Smooth muscle cell (in vitro differentiated cells): Measurements from ENCODE around the gene PPP2R5B. TPM values are rescaled to one million over a fixed set of nuclear protein-coding genes. Genes with fewer than 3 reads are reported as not detected.

Source experiments
- DNase-seq: peaks from one replicate; lab custom pipeline; 2025; ENCODE audit not compliant: unreplicated experiment; lab: John Stamatoyannopoulos, UW
- H2AFZ ChIP-seq: fragments of 200-600 bp; sonication (generic); 2 replicates; pipeline ENCODE4 v1.6.0; 2016; ENCODE audit warnings: antibody characterized with exemption, low read depth, mild to moderate bottlenecking
- H3F3A ChIP-seq: fragments of 200-600 bp; sonication (generic); 2 replicates; pipeline ENCODE4 v1.6.0; 2017; ENCODE audit warnings: antibody characterized with exemption, low read depth
- H3K27ac ChIP-seq: fragments of 200-600 bp; sonication (generic); 2 replicates; pipeline ENCODE4 v1.5.1; 2016; ENCODE audit warnings: low read depth, mild to moderate bottlenecking
- H3K27me3 ChIP-seq: fragments of 200-600 bp; sonication (generic); 2 replicates; pipeline ENCODE4 v1.6.1; 2016; ENCODE audit warnings: low read depth, mild to moderate bottlenecking
- H3K36me3 ChIP-seq: fragments of 200-600 bp; sonication (generic); 2 replicates; pipeline ENCODE4 v1.5.1; 2016; ENCODE audit warnings: low read depth
- H3K4me1 ChIP-seq: fragments of 200-600 bp; sonication (generic); 2 replicates; pipeline ENCODE4 v1.5.1; 2016; ENCODE audit warnings: low read depth
- H3K4me2 ChIP-seq: fragments of 200-600 bp; sonication (generic); 2 replicates; pipeline ENCODE4 v1.6.0; 2016; ENCODE audit warnings: mild to moderate bottlenecking
- H3K4me3 ChIP-seq: fragments of 200-600 bp; sonication (generic); 2 replicates; pipeline ENCODE4 v1.5.1; 2016; ENCODE audit warnings: mild to moderate bottlenecking
- H3K79me2 ChIP-seq: fragments of 200-600 bp; sonication (generic); 2 replicates; pipeline ENCODE4 v1.6.0; 2016; ENCODE audit warnings: low read depth, mild to moderate bottlenecking
- H3K9ac ChIP-seq: fragments of 200-600 bp; sonication (generic); 2 replicates; pipeline ENCODE4 v1.6.0; 2016; ENCODE audit warnings: low read depth
- H3K9me3 ChIP-seq: fragments of 200-600 bp; sonication (generic); replicated peaks from 2 replicates; pipeline ENCODE4 v1.5.1; 2016; ENCODE audit warnings: low read depth
- H4K20me1 ChIP-seq: fragments of 200-600 bp; sonication (generic); 2 replicates; pipeline ENCODE4 v1.6.0; 2016; ENCODE audit warnings: low read depth
- WGBS: methylation state at CpG from one replicate; pipeline ENCODE4 v1.1.7; 2016; ENCODE audit warnings: low lambda C conversion rate; 5-methylcytosine and 5-hydroxymethylcytosine counted together
- polyA plus RNA-seq: library from polyadenylated mRNA; unstranded; fragments of >200 nt; fragmentation: Nextera tagmentation; extraction: Ambion mirVana; gene quantifications from 2 replicates; pipeline ENCODE4 v1.2.1, GENCODE V29; 2016
- total RNA-seq: library from RNA; depleted of rRNA; stranded (reverse); fragments of >200 nt; gene quantifications from 2 replicates; pipeline ENCODE4 v1.2.3, GENCODE V29; 2014
- TF ChIP-seq, protein P1 (sequence below): fragments of 200-600 bp; sonication (generic); IDR thresholded peaks from 2 replicates; pipeline ENCODE4 v1.5.1; 2017; ENCODE audit warnings: borderline replicate concordance, mild to moderate bottlenecking, antibody characterized with exemption; ENCODE audit not compliant: insufficient read depth, poor library complexity, severe bottlenecking

The PPP2R5B gene
- total and polyA plus RNA-seq, 2 experiments from 2014 or later: 14.9 to 36.6 TPM

DNA sequence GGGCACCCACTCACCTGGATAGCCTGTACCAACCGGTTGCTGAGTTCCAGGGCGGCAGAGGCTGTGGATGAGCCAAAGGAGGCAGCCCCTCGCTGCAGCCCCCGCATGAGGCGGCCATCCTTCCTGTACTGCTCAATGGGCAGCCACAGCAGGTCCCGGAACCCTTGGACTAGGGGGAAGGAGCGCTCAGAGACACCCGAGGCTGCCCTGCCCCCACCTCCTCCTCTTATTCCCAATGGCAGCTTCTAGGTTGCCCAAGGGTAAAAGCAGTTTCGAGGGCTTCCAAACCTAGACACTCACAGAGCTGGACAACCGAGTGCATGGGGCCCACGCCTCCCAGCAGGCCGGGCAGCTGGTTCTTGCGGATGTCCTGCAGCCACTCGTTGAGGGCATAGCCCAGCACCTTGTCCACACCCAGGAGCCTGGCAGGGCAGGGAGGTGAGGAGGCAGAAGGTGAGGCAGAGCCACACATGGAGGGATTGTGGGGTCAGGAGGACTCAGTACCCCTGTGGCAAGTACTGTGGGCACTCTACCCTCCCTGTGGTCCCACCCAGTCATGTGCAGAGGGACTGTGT, 28.0 kb upstream of the PPP2R5B start:
- no peak overlapping the region for H3K4me2 ChIP-seq
- H2AFZ ChIP-seq: no peak overlapping the region
- DNase-seq: no peak
- TF ChIP-seq, protein P1, sequence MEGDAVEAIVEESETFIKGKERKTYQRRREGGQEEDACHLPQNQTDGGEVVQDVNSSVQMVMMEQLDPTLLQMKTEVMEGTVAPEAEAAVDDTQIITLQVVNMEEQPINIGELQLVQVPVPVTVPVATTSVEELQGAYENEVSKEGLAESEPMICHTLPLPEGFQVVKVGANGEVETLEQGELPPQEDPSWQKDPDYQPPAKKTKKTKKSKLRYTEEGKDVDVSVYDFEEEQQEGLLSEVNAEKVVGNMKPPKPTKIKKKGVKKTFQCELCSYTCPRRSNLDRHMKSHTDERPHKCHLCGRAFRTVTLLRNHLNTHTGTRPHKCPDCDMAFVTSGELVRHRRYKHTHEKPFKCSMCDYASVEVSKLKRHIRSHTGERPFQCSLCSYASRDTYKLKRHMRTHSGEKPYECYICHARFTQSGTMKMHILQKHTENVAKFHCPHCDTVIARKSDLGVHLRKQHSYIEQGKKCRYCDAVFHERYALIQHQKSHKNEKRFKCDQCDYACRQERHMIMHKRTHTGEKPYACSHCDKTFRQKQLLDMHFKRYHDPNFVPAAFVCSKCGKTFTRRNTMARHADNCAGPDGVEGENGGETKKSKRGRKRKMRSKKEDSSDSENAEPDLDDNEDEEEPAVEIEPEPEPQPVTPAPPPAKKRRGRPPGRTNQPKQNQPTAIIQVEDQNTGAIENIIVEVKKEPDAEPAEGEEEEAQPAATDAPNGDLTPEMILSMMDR: no peak
- H3K27ac ChIP-seq: no peak overlapping the region
- no peaks in the 10 kb centered on the region for H3F3A ChIP-seq
- H4K20me1 ChIP-seq: no peaks in the 10 kb centered on the region
- no peaks in the 10 kb centered on the region for H3K36me3 ChIP-seq
- H3K27me3 ChIP-seq: no peaks in the 10 kb centered on the region
- H3K4me3 ChIP-seq: no peak overlapping the region
- H3K4me1 ChIP-seq: no peaks in the 10 kb centered on the region
- no peak overlapping the region for H3K9ac ChIP-seq
- 95% methylated on average over 13 of the region's 14 CpGs for WGBS
- no peaks in the 10 kb centered on the region for H3K9me3 ChIP-seq
- H3K79me2 ChIP-seq: no peaks in the 10 kb centered on the region

DNA sequence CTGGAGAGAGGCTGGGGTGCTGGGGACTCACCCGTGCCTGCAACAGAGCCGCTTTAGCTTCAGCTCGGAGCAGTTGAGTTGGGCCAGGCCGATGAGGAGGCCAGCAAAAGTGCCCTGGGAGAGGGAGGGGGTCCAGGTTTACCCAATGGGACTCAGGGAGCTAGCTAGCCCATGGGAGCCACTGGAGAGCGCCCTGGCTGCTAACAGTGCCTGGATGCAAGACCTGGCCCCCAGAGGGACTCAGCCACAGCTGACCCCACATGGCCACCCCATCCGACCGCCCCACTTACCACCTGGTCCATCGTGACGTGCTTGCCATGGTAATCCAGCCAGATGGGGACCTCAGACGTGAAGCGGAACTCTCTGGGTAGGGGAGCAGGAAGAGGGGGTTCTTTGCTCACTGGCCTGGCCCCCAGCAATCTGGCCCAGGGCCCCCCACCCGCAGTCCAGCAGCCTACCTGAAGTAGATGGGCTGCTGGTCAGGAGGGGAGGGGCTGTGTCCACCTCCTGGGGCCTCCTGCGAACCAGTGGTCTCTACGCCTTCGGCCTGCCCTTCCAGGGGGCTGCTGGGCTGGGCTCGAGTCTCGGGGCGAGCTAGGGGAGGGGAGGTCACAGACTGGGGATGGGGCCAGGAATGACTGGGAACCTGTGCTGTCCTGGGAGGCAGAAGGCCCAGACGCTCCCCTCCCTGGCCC, 27.0 kb upstream of the PPP2R5B start:
- no peaks in the 10 kb centered on the region for H4K20me1 ChIP-seq
- TF ChIP-seq, protein P1: no peak
- no peaks in the 10 kb centered on the region for H3K4me1 ChIP-seq
- H3K4me3 ChIP-seq: no peak overlapping the region
- H3K79me2 ChIP-seq: no peaks in the 10 kb centered on the region
- H3K27me3 ChIP-seq: no peaks in the 10 kb centered on the region
- H3K27ac ChIP-seq: no peak overlapping the region
- H2AFZ ChIP-seq: no peak overlapping the region
- H3F3A ChIP-seq: no peaks in the 10 kb centered on the region
- H3K9me3 ChIP-seq: no peaks in the 10 kb centered on the region
- no peak for DNase-seq
- WGBS: 96% methylated on average over 19 of the region's 19 CpGs
- no peak overlapping the region for H3K4me2 ChIP-seq
- no peaks in the 10 kb centered on the region for H3K36me3 ChIP-seq
- no peak overlapping the region for H3K9ac ChIP-seq

DNA sequence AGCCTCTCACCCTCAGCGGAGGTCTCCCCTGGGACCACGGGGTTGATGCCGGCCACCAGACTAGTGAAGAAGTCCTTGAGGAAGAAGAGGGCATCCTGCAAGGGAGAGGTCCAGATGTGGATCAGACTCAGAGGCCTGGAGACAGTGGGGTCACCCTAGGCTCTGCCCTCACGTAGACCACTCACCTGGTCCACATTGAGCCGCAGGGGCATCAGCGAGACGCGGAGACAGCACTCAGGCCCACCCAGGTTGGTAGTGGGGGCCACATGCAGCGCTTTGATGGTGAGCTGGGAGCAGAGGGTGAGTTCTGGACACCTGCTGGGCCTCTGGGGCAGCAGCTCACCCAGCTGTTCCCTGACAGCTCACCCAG, 26.4 kb upstream of the PPP2R5B start:
- Histone ChIP-seq H3K9ac (no peak overlapping the region), H3K4me2 (no peak overlapping the region), H3K36me3 (no peaks in the 10 kb centered on the region), H3F3A (no peaks in the 10 kb centered on the region), H3K27ac (no peak overlapping the region), H3K4me1 (no peaks in the 10 kb centered on the region), H3K27me3 (no peaks in the 10 kb centered on the region), H3K9me3 (no peaks in the 10 kb centered on the region), H3K79me2 (no peaks in the 10 kb centered on the region), H3K4me3 (no peak overlapping the region), H4K20me1 (no peaks in the 10 kb centered on the region), H2AFZ (no peak overlapping the region)
- 99% methylated on average over 9 of the region's 9 CpGs for whole genome bisulfite sequencing
- TF ChIP-seq, protein P1: no peak
- DNase-seq: no peak

DNA sequence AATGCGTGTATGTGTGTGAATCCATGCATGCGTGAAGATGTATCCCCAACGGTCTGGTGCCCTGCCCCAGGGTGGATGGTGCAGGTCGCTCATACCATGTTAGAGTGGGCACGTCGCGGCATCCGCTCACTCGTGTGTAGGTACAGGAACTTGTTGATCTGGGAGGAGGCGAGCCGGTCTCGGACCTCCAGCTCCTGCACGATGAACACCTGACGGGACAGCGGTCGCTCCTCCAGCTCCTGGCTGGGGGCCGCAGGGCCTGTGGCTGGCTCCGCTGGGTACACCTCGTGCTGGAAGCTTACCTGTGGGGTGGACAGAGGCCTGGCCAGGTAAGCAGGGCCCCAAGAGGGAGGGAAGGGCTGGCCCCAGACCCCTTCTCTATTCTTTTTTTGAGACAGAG, 25.9 kb upstream of the PPP2R5B start:
- no peaks in the 10 kb centered on the region for H3F3A ChIP-seq
- H3K27me3 ChIP-seq: no peaks in the 10 kb centered on the region
- H3K9me3 ChIP-seq: no peaks in the 10 kb centered on the region
- no peaks in the 10 kb centered on the region for H3K79me2 ChIP-seq
- TF ChIP-seq, protein P1: no peak
- no peak overlapping the region for H3K4me3 ChIP-seq
- H3K4me1 ChIP-seq: no peaks in the 10 kb centered on the region
- no peak overlapping the region for H2AFZ ChIP-seq
- no peaks in the 10 kb centered on the region for H4K20me1 ChIP-seq
- no peaks in the 10 kb centered on the region for H3K36me3 ChIP-seq
- no peak overlapping the region for H3K9ac ChIP-seq
- DNase-seq: no peak
- no peak overlapping the region for H3K4me2 ChIP-seq
- no peak overlapping the region for H3K27ac ChIP-seq
- 97% methylated on average over 19 of the region's 19 CpGs for WGBS
